HepG2 (cell line): ENCODE results near the gene ZNF653. TPM values are rescaled to one million over a fixed set of nuclear protein-coding genes. Genes with fewer than 3 reads are reported as not detected.

Source experiments
- CENPT ChIP-seq: sonication (generic); formaldehyde crosslinking; IDR thresholded peaks from 2 replicates; pipeline ENCODE4 v1.8.0; 2022; ENCODE audit warnings: low read depth, mild to moderate bottlenecking, moderate library complexity, missing genetic modification reagents
- FOSL1 ChIP-seq: sonication (generic); formaldehyde crosslinking; IDR thresholded peaks from 2 replicates; pipeline ENCODE4 v1.9.0; 2021; ENCODE audit warnings: missing genetic modification reagents, borderline replicate concordance
- FOSL2 ChIP-seq: sonication (generic); formaldehyde crosslinking; IDR thresholded peaks from 2 replicates; pipeline ENCODE4 v1.4.0; 2020; ENCODE audit warnings: missing genetic modification reagents
- IRF2 ChIP-seq: IDR thresholded peaks from 2 replicates; pipeline ENCODE4 v1.6.1; 2018; ENCODE audit warnings: missing genetic modification reagents, missing compliant biosample characterization
- NR2F1 ChIP-seq, 2 experiments: fragments of 450-650 bp in 1 of 2; formaldehyde crosslinking in 1 of 2; IDR thresholded peaks; 2 replicates each; pipeline versions ENCODE4 v1.5.0 to v1.6.1; 2016 to 2020; ENCODE audit warnings: mild to moderate bottlenecking in 1 of 2, missing compliant biosample characterization in 1 of 2, missing genetic modification reagents in 1 of 2, moderate library complexity in 1 of 2
- REPIN1 ChIP-seq: sonication (generic); formaldehyde crosslinking; IDR thresholded peaks from 2 replicates; pipeline ENCODE4 v1.8.0; 2022; ENCODE audit warnings: missing genetic modification reagents, low read depth, mild to moderate bottlenecking, borderline replicate concordance
- REXO4 ChIP-seq: sonication (generic); formaldehyde crosslinking; IDR thresholded peaks from 2 replicates; pipeline ENCODE4 v1.8.0; 2022; ENCODE audit warnings: missing genetic modification reagents, mild to moderate bottlenecking, borderline replicate concordance
- RNF2 ChIP-seq: fragments of 450-650 bp; conservative IDR thresholded peaks from 2 replicates; pipeline ENCODE4 v1.6.1; 2016; ENCODE audit warnings: low read depth
- SOX5 ChIP-seq: IDR thresholded peaks from 2 replicates; pipeline ENCODE4 v1.6.1; 2016; ENCODE audit warnings: borderline replicate concordance
- TEF ChIP-seq: sonication (generic); formaldehyde crosslinking; IDR thresholded peaks from 2 replicates; pipeline ENCODE4 v1.5.0; 2020; ENCODE audit warnings: missing genetic modification reagents
- ZBTB38 ChIP-seq: sonication (generic); formaldehyde crosslinking; IDR thresholded peaks from 2 replicates; pipeline ENCODE4 v1.5.1; 2020; ENCODE audit warnings: mild to moderate bottlenecking, missing genetic modification reagents
- ZBTB46 ChIP-seq: sonication (generic); formaldehyde crosslinking; IDR thresholded peaks from 2 replicates; pipeline ENCODE4 v1.4.0; 2020; ENCODE audit warnings: mild to moderate bottlenecking, missing genetic modification reagents, borderline replicate concordance
- ZMYM4 ChIP-seq: sonication (generic); formaldehyde crosslinking; IDR thresholded peaks from 2 replicates; pipeline ENCODE4 v1.8.1; 2023; ENCODE audit warnings: mild to moderate bottlenecking, missing genetic modification reagents
- ZNF274 ChIP-seq: sonication (generic); formaldehyde crosslinking; IDR thresholded peaks from 2 replicates; pipeline ENCODE4 v1.5.1; 2020; ENCODE audit warnings: mild to moderate bottlenecking, missing genetic modification reagents
- ZNF430 ChIP-seq: sonication (generic); formaldehyde crosslinking; IDR thresholded peaks from 2 replicates; pipeline ENCODE4 v1.9.0; 2021; ENCODE audit warnings: mild to moderate bottlenecking, missing genetic modification reagents
- ZNF569 ChIP-seq: sonication (generic); formaldehyde crosslinking; IDR thresholded peaks from 2 replicates; pipeline ENCODE4 v1.5.0; 2020; ENCODE audit warnings: mild to moderate bottlenecking, missing genetic modification reagents, moderate library complexity, borderline replicate concordance
- ZNF619 ChIP-seq: sonication (generic); formaldehyde crosslinking; IDR thresholded peaks from 2 replicates; pipeline ENCODE4 v1.4.0; 2020; ENCODE audit warnings: mild to moderate bottlenecking, missing genetic modification reagents
- polyA plus RNA-seq, 8 experiments: library from polyadenylated mRNA; depleted of rRNA in 3 of 8; stranded (reverse) in 7 of 8; unstranded in 1 of 8; fragments of >200 nt; fragmentation: Illumina TruSeq in 4 of 8; extraction: Trizol in 4 of 8; gene quantifications; 2 replicates each; pipeline versions ENCODE4 v1.2.1 to v1.2.3, GENCODE V29; 2011 to 2016; ENCODE audit warnings: low read depth in 4 of 8, missing spikeins in 1 of 8, mixed read lengths in 1 of 8; ENCODE audit not compliant: insufficient read depth in 1 of 8
- total RNA-seq, 5 experiments: library from RNA; depleted of rRNA; stranded (reverse); fragments of >200 nt; fragmentation: Illumina TruSeq; extraction: Trizol; gene quantifications; 2 replicates each; pipeline ENCODE4 v1.2.3, GENCODE V29; 2016; ENCODE audit warnings: low read depth in 1 of 5
- TF ChIP-seq, protein P1 (sequence below): sonication (generic); formaldehyde crosslinking; IDR thresholded peaks from 2 replicates; pipeline ENCODE4 v1.5.1; 2020; ENCODE audit warnings: mild to moderate bottlenecking, missing genetic modification reagents, moderate library complexity
- TF ChIP-seq, protein P2 (sequence below): IDR thresholded peaks from 2 replicates; pipeline ENCODE4 v1.6.1; 2016; ENCODE audit warnings: mild to moderate bottlenecking
- TF ChIP-seq, protein P3 (sequence below): sonication (generic); formaldehyde crosslinking; IDR thresholded peaks from 2 replicates; pipeline ENCODE4 v1.4.0; 2020; ENCODE audit warnings: missing genetic modification reagents

The ZNF653 gene
- total and polyA plus RNA-seq, 2 of the 13 experiments (the other 11 are each of a cell fraction or from before 2014, with no cell fraction given): 4.7 to 7.1 TPM

- TF ChIP-seq, protein P1, sequence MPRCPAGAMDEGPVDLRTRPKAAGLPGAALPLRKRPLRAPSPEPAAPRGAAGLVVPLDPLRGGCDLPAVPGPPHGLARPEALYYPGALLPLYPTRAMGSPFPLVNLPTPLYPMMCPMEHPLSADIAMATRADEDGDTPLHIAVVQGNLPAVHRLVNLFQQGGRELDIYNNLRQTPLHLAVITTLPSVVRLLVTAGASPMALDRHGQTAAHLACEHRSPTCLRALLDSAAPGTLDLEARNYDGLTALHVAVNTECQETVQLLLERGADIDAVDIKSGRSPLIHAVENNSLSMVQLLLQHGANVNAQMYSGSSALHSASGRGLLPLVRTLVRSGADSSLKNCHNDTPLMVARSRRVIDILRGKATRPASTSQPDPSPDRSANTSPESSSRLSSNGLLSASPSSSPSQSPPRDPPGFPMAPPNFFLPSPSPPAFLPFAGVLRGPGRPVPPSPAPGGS: no peak
- peak; percentile 86; the same call in 1 of the 2 replicates for TF ChIP-seq ZNF274 (CRISPR knock-in tag)
- TF ChIP-seq ZNF619: peak; percentile 81; the same call in 1 of the 2 replicates
- TF ChIP-seq ZBTB46 (CRISPR knock-in tag): no peak
- TF ChIP-seq FOSL1: no peak
- peak; percentile 74; the same call in 1 of the 2 replicates for TF ChIP-seq ZMYM4 (CRISPR knock-in tag)
- TF ChIP-seq, protein P2, sequence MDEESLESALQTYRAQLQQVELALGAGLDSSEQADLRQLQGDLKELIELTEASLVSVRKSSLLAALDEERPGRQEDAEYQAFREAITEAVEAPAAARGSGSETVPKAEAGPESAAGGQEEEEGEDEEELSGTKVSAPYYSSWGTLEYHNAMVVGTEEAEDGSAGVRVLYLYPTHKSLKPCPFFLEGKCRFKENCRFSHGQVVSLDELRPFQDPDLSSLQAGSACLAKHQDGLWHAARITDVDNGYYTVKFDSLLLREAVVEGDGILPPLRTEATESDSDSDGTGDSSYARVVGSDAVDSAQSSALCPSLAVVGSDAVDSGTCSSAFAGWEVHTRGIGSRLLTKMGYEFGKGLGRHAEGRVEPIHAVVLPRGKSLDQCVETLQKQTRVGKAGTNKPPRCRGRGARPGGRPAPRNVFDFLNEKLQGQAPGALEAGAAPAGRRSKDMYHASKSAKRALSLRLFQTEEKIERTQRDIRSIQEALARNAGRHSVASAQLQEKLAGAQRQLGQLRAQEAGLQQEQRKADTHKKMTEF (CRISPR knock-in tag): peak; percentile 77; the same call in 1 of the 2 replicates
- TF ChIP-seq RNF2: no peak; the same call in 1 of the 2 replicates
- TF ChIP-seq TEF (CRISPR knock-in tag): peak; percentile 61; the same call in 1 of the 2 replicates
- TF ChIP-seq CENPT (CRISPR knock-in tag): 0 out of 2 replicates have a peak, but pooled peaks have one; percentile 59
- TF ChIP-seq NR2F1 (CRISPR knock-in tag; IDR thresholded peaks at IDR 0.05): no peak
- 0 out of 2 replicates have a peak, but pooled peaks have one; percentile 39 for TF ChIP-seq ZNF569 (CRISPR knock-in tag)
- peak; percentile 54; the same call in 1 of the 2 replicates for TF ChIP-seq SOX5
- peak; percentile 73; the same call in 1 of the 2 replicates for TF ChIP-seq ZBTB38 (CRISPR knock-in tag)
- TF ChIP-seq IRF2: peak; percentile 67; the same call in 1 of the 2 replicates
- TF ChIP-seq ZNF430 (CRISPR knock-in tag): peak; percentile 64
- TF ChIP-seq, protein P3, sequence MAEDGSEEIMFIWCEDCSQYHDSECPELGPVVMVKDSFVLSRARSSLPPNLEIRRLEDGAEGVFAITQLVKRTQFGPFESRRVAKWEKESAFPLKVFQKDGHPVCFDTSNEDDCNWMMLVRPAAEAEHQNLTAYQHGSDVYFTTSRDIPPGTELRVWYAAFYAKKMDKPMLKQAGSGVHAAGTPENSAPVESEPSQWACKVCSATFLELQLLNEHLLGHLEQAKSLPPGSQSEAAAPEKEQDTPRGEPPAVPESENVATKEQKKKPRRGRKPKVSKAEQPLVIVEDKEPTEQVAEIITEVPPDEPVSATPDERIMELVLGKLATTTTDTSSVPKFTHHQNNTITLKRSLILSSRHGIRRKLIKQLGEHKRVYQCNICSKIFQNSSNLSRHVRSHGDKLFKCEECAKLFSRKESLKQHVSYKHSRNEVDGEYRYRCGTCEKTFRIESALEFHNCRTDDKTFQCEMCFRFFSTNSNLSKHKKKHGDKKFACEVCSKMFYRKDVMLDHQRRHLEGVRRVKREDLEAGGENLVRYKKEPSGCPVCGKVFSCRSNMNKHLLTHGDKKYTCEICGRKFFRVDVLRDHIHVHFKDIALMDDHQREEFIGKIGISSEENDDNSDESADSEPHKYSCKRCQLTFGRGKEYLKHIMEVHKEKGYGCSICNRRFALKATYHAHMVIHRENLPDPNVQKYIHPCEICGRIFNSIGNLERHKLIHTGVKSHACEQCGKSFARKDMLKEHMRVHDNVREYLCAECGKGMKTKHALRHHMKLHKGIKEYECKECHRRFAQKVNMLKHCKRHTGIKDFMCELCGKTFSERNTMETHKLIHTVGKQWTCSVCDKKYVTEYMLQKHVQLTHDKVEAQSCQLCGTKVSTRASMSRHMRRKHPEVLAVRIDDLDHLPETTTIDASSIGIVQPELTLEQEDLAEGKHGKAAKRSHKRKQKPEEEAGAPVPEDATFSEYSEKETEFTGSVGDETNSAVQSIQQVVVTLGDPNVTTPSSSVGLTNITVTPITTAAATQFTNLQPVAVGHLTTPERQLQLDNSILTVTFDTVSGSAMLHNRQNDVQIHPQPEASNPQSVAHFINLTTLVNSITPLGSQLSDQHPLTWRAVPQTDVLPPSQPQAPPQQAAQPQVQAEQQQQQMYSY (CRISPR knock-in tag): peak; percentile 64
- TF ChIP-seq REPIN1 (CRISPR knock-in tag): peak; percentile 92
- no peak for TF ChIP-seq REXO4 (CRISPR knock-in tag)
- TF ChIP-seq FOSL2 (CRISPR knock-in tag): peak; percentile 34; the same call in 1 of the 2 replicates
Observed at GRCh38 chr19:11482384-11483050, 23.1 kb downstream of the ZNF653 start (continued).
